Right lobe of liver (tissue), 4 donors: Measurements from ENCODE around the gene CLIC6.

Experiments used
- POLR2A ChIP-seq: fragments of 450-650 bp; IDR thresholded peaks from one replicate; pipeline ENCODE4 v1.6.1; 2017; ENCODE audit warnings: antibody characterized with exemption, mild to moderate bottlenecking
- TF ChIP-seq, protein P1 (sequence below), 4 donors: fragments of 200-600 bp in 3 of 4; fragments of 450-650 bp in 1 of 4; IDR thresholded peaks; one replicate each; pipeline versions ENCODE4 v1.5.1 to v1.8.0; 2016 to 2022; ENCODE audit warnings: antibody characterized with exemption in 4 of 4, mild to moderate bottlenecking in 2 of 4
- donor health status: DM: no; HTN: no; CAD: no.
- donor health status: DM: no; HTN: no; CAD: no.
- donor health status: DM: no; HTN: yes; CAD: no.

DNA sequence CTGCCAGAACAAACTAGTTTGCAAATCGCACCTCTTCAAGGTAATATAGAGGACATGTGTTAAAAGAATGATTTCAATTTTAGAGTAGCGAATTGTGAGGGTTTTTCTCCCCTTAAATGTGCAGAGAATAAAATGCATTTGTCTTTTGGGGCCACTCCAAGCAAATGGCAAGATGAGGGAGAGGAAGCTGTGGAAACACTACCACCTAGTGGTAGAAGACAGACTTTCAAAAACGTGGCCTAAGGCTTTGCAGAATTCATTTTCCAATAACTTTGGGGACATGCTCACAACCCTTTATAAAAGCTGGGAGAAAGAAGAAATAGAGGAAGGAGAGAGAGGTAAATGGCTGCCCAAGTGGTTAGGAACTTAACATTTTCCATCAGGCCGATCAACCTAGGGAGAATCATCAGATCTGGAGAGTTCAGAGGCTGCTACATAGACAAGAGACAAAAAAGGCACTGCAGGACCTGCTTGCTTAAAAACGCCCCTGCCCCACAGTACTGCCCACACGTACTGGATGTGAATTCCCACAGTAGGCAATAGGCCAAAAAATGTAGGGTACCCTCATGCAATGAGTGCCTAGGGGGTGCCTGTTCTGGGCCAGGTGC is 38.2 kb upstream of the CLIC6 start:
- TF ChIP-seq, protein P1, sequence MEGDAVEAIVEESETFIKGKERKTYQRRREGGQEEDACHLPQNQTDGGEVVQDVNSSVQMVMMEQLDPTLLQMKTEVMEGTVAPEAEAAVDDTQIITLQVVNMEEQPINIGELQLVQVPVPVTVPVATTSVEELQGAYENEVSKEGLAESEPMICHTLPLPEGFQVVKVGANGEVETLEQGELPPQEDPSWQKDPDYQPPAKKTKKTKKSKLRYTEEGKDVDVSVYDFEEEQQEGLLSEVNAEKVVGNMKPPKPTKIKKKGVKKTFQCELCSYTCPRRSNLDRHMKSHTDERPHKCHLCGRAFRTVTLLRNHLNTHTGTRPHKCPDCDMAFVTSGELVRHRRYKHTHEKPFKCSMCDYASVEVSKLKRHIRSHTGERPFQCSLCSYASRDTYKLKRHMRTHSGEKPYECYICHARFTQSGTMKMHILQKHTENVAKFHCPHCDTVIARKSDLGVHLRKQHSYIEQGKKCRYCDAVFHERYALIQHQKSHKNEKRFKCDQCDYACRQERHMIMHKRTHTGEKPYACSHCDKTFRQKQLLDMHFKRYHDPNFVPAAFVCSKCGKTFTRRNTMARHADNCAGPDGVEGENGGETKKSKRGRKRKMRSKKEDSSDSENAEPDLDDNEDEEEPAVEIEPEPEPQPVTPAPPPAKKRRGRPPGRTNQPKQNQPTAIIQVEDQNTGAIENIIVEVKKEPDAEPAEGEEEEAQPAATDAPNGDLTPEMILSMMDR (IDR thresholded peaks at IDR 0.05) = peak; percentile 78 to 91 (median 82)
- no peak for TF ChIP-seq POLR2A
